Measurements from ENCODE around the gene DNTT. TPM values are rescaled to one million over a fixed set of nuclear protein-coding genes. Genes with fewer than 3 reads are reported as not detected.

The DNTT gene
- total and polyA plus RNA-seq, 9 of the 15 experiments (the other 6 are each of a cell fraction or from before 2014, with no cell fraction given): not detected

DNA sequence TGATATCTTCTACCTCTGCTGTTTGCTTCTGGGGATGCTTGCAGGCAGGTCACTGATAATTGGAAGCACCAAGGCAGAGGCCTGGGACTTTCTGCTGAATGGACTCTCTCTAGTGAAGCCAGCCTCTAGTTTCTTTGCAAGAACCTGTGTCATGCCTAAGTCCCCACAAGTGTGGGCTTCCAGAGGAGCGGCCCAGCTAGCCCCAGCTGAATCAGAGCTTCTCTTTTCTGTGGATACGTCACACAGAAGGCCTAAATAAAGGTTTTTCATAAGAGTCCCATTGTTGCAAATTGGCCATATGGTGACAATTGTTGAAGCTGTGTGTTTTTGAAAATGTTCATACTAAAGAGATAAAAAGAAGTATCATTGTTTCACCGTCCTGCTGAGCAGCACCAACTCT, 61.3 kb downstream of the DNTT start:
- DNase-seq (ENCODE audit: extremely low read depth in 1 of 4, low spot score in 3 of 4) (no peak), ATAC-seq (no peak), FAIRE-seq (no peak)
- Histone ChIP-seq H3K36me3 (ENCODE audit: control insufficient read depth, insufficient read depth, low read length) (no peaks in the 10 kb centered on the region), H3K4me2 (ENCODE audit: insufficient read depth, low read length) (no peak overlapping the region), H3K4me3 (no peak overlapping the region), H3K9me3 (replicated peaks; ENCODE audit: control insufficient read depth, insufficient read depth, low read depth, low read length) (no peaks in the 10 kb centered on the region), H4K20me1 (replicated peaks; ENCODE audit: control insufficient read depth, insufficient read depth, low read length) (0 out of 2 replicates have a peak, but pooled peaks cover 4% of the 10 kb centered on the region), H3K4me1 (replicated peaks in 1 of 2; ENCODE audit: control insufficient read depth in 2 of 2, insufficient read depth in 2 of 2, low read length in 2 of 2) (peaks cover 0 to 7% of the 10 kb centered on the region in 2 experiments; a peak in 2 of 5 replicates), H3K27ac (ENCODE audit: extremely low read depth, low read depth, low read length) (no peak overlapping the region), H3K9me1 (ENCODE audit: control insufficient read depth, insufficient read depth, low read length) (no peaks in the 10 kb centered on the region), H3K27me3 (ENCODE audit: control insufficient read depth in 2 of 2, insufficient read depth in 2 of 2, low read length in 2 of 2) (peaks cover 0 to 22% of the 10 kb centered on the region in 2 experiments; a peak in 2 of 5 replicates), H3K9ac (ENCODE audit: insufficient read depth in 1 of 2, low read depth in 2 of 2, low read length in 2 of 2) (no peak overlapping the region), H2AFZ (ENCODE audit: low read depth, low read length) (no peak overlapping the region), H3K79me2 (ENCODE audit: control insufficient read depth, insufficient read depth, low read length) (no peaks in the 10 kb centered on the region)
- in situ Hi-C loops (cut with MboI): no loop called here
- no TSS peak for BruUV-seq (replicated peaks)
- intact Hi-C loops (cut with micrococcal nuclease): no loop called here
- 0% methylated on average over 3 of the region's 3 CpGs for WGBS (ENCODE audit: insufficient coverage, low coverage, missing lambda C conversion rate)
- TF ChIP-seq SMAD3 (CRISPR knock-in tag; conservative IDR thresholded peaks at IDR 0.05) (no peak), CHD2 (IDR thresholded peaks at IDR 0.05; ENCODE audit: low read depth, low read length) (no peak), TAL1 (IDR thresholded peaks at IDR 0.05) (no peak), DMBX1 (CRISPR knock-in tag; IDR thresholded peaks at IDR 0.05; ENCODE audit: borderline replicate concordance) (no peak)
- TF ChIP-seq, protein P1, sequence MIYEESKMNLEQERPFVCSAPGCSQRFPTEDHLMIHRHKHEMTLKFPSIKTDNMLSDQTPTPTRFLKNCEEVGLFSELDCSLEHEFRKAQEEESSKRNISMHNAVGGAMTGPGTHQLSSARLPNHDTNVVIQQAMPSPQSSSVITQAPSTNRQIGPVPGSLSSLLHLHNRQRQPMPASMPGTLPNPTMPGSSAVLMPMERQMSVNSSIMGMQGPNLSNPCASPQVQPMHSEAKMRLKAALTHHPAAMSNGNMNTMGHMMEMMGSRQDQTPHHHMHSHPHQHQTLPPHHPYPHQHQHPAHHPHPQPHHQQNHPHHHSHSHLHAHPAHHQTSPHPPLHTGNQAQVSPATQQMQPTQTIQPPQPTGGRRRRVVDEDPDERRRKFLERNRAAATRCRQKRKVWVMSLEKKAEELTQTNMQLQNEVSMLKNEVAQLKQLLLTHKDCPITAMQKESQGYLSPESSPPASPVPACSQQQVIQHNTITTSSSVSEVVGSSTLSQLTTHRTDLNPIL (CRISPR knock-in tag; IDR thresholded peaks at IDR 0.05): no peak
- TF ChIP-seq, protein P2, sequence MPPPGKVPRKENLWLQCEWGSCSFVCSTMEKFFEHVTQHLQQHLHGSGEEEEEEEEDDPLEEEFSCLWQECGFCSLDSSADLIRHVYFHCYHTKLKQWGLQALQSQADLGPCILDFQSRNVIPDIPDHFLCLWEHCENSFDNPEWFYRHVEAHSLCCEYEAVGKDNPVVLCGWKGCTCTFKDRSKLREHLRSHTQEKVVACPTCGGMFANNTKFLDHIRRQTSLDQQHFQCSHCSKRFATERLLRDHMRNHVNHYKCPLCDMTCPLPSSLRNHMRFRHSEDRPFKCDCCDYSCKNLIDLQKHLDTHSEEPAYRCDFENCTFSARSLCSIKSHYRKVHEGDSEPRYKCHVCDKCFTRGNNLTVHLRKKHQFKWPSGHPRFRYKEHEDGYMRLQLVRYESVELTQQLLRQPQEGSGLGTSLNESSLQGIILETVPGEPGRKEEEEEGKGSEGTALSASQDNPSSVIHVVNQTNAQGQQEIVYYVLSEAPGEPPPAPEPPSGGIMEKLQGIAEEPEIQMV (tag; conservative IDR thresholded peaks at IDR 0.05; ENCODE audit: low read depth): no peak
- POLR2A ChIA-PET: no interaction called here
- CTCF ChIA-PET (ENCODE audit: low intra/inter-chr PET ratio): no interaction called here

All from K562 (cell line).